ENCODE data around the gene NSD2. TPM values are rescaled to one million over a fixed set of nuclear protein-coding genes. Genes with fewer than 3 reads are reported as not detected.

Gene NSD2
- polyA plus RNA-seq, 1 donor from 2014 or later: 51.6 TPM

- peaks cover 3% of the 10 kb centered on the region for H3K36me3 ChIP-seq (ENCODE audit: insufficient read depth, low read length)
- no peaks in the 10 kb centered on the region for H3F3A ChIP-seq (ENCODE audit: insufficient read depth, low read length, poor library complexity, severe bottlenecking)
- no peak overlapping the region for H2AFZ ChIP-seq (ENCODE audit: low read depth, low read length)
- H3K4me2 ChIP-seq (ENCODE audit: low read length): no peak overlapping the region
- H3K9ac ChIP-seq (ENCODE audit: low read length): no peak overlapping the region
- no peak overlapping the region for H3K4me3 ChIP-seq (ENCODE audit: low read length)
- no peaks in the 10 kb centered on the region for H3K9me3 ChIP-seq (ENCODE audit: low read length)
- no peaks in the 10 kb centered on the region for H3K27me3 ChIP-seq (ENCODE audit: insufficient read depth, low read depth, low read length)
- no peak for TF ChIP-seq EP300 (conservative IDR thresholded peaks at IDR 0.05; ENCODE audit: poor library complexity, severe bottlenecking)
- no peak for TF ChIP-seq MXI1 (conservative IDR thresholded peaks at IDR 0.05; ENCODE audit: poor library complexity, severe bottlenecking)
- no peak for TF ChIP-seq POLR2AphosphoS5 (IDR thresholded peaks at IDR 0.05)
- no peak for TF ChIP-seq RAD21 (conservative IDR thresholded peaks at IDR 0.05)
- no peak for TF ChIP-seq REST (IDR thresholded peaks at IDR 0.05; ENCODE audit: borderline replicate concordance)
- TF ChIP-seq TAF1 (IDR thresholded peaks at IDR 0.05; ENCODE audit: low read depth): no peak
- no peak for TF ChIP-seq CTCF (IDR thresholded peaks at IDR 0.05; ENCODE audit: poor library complexity, severe bottlenecking)
- no peak for TF ChIP-seq EZH2 (IDR thresholded peaks at IDR 0.05; ENCODE audit: borderline replicate concordance, insufficient read depth, low read length, poor library complexity, severe bottlenecking)
- no peak for TF ChIP-seq SMC3 (conservative IDR thresholded peaks at IDR 0.05; ENCODE audit: poor library complexity)
- peaks cover 64% of the 10 kb centered on the region for H3K79me2 ChIP-seq (replicated peaks; ENCODE audit: insufficient read depth, low read length)
- H4K20me1 ChIP-seq (ENCODE audit: insufficient read depth): peaks cover 8% of the 10 kb centered on the region
- H3K9me2 ChIP-seq (ENCODE audit: insufficient read depth, low read length): no peaks in the 10 kb centered on the region
- no peak overlapping the region for H3K27ac ChIP-seq (ENCODE audit: low read length)
Observed at GRCh38 chr4:1902243-1902642, 31.1 kb downstream of the NSD2 start.

GRCh38 chr4:1903035-1903434 lies 31.8 kb downstream of the NSD2 start:
- H3K79me2 ChIP-seq (replicated peaks; ENCODE audit: insufficient read depth, low read length): peaks cover 68% of the 10 kb centered on the region
- no peaks in the 10 kb centered on the region for H3K27me3 ChIP-seq (ENCODE audit: insufficient read depth, low read depth, low read length)
- TF ChIP-seq MXI1 (conservative IDR thresholded peaks at IDR 0.05; ENCODE audit: poor library complexity, severe bottlenecking) (no peak), SMC3 (conservative IDR thresholded peaks at IDR 0.05; ENCODE audit: poor library complexity) (no peak), EZH2 (IDR thresholded peaks at IDR 0.05; ENCODE audit: borderline replicate concordance, insufficient read depth, low read length, poor library complexity, severe bottlenecking) (no peak), POLR2AphosphoS5 (IDR thresholded peaks at IDR 0.05) (no peak), EP300 (conservative IDR thresholded peaks at IDR 0.05; ENCODE audit: poor library complexity, severe bottlenecking) (no peak), RAD21 (conservative IDR thresholded peaks at IDR 0.05) (no peak), REST (IDR thresholded peaks at IDR 0.05; ENCODE audit: borderline replicate concordance) (no peak), CTCF (IDR thresholded peaks at IDR 0.05; ENCODE audit: poor library complexity, severe bottlenecking) (no peak), TAF1 (IDR thresholded peaks at IDR 0.05; ENCODE audit: low read depth) (no peak)
- no peaks in the 10 kb centered on the region for H3K9me3 ChIP-seq (ENCODE audit: low read length)
- peaks cover 8% of the 10 kb centered on the region for H4K20me1 ChIP-seq (ENCODE audit: insufficient read depth)
- no peak overlapping the region for H2AFZ ChIP-seq (ENCODE audit: low read depth, low read length)
- no peaks in the 10 kb centered on the region for H3F3A ChIP-seq (ENCODE audit: insufficient read depth, low read length, poor library complexity, severe bottlenecking)
- H3K4me2 ChIP-seq (ENCODE audit: low read length): no peak overlapping the region
- H3K27ac ChIP-seq (ENCODE audit: low read length): no peak overlapping the region
- H3K9me2 ChIP-seq (ENCODE audit: insufficient read depth, low read length): no peaks in the 10 kb centered on the region
- H3K9ac ChIP-seq (ENCODE audit: low read length): no peak overlapping the region
- H3K36me3 ChIP-seq (ENCODE audit: insufficient read depth, low read length): peaks cover 3% of the 10 kb centered on the region
- H3K4me3 ChIP-seq (ENCODE audit: low read length): no peak overlapping the region
